ENCODE data around the gene EIF2B4. TPM values are rescaled to one million over a fixed set of nuclear protein-coding genes. Genes with fewer than 3 reads are reported as not detected.

EIF2B4 gene
- total RNA-seq, 1 experiment from 2014 or later = 67.2 TPM

DNA sequence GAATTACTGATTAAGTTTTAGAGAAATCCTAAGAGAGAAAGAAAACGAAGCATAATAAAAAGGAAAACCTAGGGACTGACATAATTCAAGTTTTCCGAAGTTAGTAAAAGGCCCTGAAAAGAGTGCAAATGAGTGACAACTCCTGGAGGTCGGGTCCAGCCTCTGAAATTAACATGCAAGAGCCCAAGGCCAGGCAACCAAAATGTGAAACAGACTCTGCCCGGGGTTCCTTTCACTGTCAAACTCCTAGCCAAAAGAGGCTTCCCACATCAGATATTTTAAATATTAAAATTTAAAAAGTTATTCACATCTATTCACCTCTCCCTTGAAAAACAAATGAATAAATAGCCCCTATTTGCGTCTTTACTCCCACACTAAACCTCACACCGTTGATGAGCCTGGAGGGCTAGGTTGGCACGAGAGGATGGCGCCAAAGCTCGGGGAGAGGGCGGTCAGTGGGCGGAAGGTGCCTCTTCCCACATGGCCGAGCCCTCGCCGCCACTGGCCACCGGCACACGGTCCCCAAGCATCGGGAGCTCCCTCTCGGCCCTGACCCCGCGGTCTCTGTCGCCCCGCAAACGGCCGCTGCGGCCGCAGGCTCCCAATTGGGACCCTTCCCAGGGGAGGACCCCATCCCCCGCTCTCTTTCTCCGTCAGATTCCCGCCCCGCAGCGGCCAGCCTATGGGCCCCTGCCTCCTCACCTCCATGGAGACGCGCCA lies 38.6 kb upstream of the EIF2B4 start:
- Histone ChIP-seq H3K9ac (ENCODE audit: extremely low read depth, insufficient read length, low read length) (peak overlapping the region; percentile 86), H3K27me3 (ENCODE audit: insufficient read depth, low read length) (no peaks in the 10 kb centered on the region), H3K56ac (ENCODE audit: insufficient read length, low read depth, low read length) (no peak overlapping the region), H2AFZ (ENCODE audit: low read length) (no peak overlapping the region), H3K14ac (ENCODE audit: insufficient read depth, low read length) (peak overlapping the region; percentile 49), H2BK5ac (ENCODE audit: insufficient read length, low read length) (no peak overlapping the region), H4K91ac (ENCODE audit: insufficient read length, low read depth, low read length) (no peak overlapping the region), H3K4ac (ENCODE audit: low read depth, low read length) (no peak overlapping the region), H4K8ac (replicated peaks; ENCODE audit: insufficient read length, low read depth, low read length) (no peak overlapping the region), H3K4me1 (ENCODE audit: insufficient read depth, low read length) (no peaks in the 10 kb centered on the region), H3K79me1 (ENCODE audit: insufficient read depth, low read depth, low read length, poor library complexity, severe bottlenecking) (peaks cover 3% of the 10 kb centered on the region), H2AK5ac (ENCODE audit: insufficient read length, low read length) (no peak overlapping the region), H3K18ac (ENCODE audit: insufficient read length, low read depth, low read length) (no peak overlapping the region), H3K23me2 (ENCODE audit: insufficient read length, low read depth, low read length, poor library complexity, severe bottlenecking) (peaks cover 9% of the 10 kb centered on the region), H3K4me2 (ENCODE audit: insufficient read depth, insufficient read length, low read length) (peak overlapping the region; percentile 74), H2BK120ac (ENCODE audit: low read depth, low read length, poor library complexity, severe bottlenecking) (no peak overlapping the region), H3T11ph (ENCODE audit: low read length) (no peak overlapping the region), H4K20me1 (ENCODE audit: control insufficient read depth, insufficient read depth, insufficient read length) (no peaks in the 10 kb centered on the region), H3K27ac (ENCODE audit: insufficient read length, low read depth, low read length) (no peak overlapping the region), H2BK15ac (ENCODE audit: low read depth, low read length) (no peak overlapping the region), H3K79me2 (ENCODE audit: insufficient read depth, low read length) (peaks cover 34% of the 10 kb centered on the region; the same call in 1 of the 2 replicates), H2BK20ac (ENCODE audit: low read depth, low read length, poor library complexity, severe bottlenecking) (no peak overlapping the region), H3K9me3 (ENCODE audit: control insufficient read depth, low read depth, low read length) (no peaks in the 10 kb centered on the region), H3K23ac (ENCODE audit: insufficient read length, low read depth, low read length) (no peak overlapping the region), H4K5ac (ENCODE audit: insufficient read length, low read depth, low read length) (no peak overlapping the region), H2BK12ac (ENCODE audit: insufficient read length, low read depth, low read length) (no peak overlapping the region)
- no peak for DNase-seq
- TF ChIP-seq, protein P1, sequence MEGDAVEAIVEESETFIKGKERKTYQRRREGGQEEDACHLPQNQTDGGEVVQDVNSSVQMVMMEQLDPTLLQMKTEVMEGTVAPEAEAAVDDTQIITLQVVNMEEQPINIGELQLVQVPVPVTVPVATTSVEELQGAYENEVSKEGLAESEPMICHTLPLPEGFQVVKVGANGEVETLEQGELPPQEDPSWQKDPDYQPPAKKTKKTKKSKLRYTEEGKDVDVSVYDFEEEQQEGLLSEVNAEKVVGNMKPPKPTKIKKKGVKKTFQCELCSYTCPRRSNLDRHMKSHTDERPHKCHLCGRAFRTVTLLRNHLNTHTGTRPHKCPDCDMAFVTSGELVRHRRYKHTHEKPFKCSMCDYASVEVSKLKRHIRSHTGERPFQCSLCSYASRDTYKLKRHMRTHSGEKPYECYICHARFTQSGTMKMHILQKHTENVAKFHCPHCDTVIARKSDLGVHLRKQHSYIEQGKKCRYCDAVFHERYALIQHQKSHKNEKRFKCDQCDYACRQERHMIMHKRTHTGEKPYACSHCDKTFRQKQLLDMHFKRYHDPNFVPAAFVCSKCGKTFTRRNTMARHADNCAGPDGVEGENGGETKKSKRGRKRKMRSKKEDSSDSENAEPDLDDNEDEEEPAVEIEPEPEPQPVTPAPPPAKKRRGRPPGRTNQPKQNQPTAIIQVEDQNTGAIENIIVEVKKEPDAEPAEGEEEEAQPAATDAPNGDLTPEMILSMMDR (conservative IDR thresholded peaks at IDR 0.05) = no peak
- H3K27me3 Mint-ChIP-seq (ENCODE audit: low read depth) = no peaks in the 10 kb centered on the region; the same call in 1 of the 2 replicates
- peaks cover 4 to 28% (median 20%) of the 10 kb centered on the region in 3 experiments; a peak in 6 of 7 replicates for H3K36me3 Mint-ChIP-seq (ENCODE audit: insufficient read depth in 1 of 3, low read depth in 3 of 3)
- H3K4me1 Mint-ChIP-seq = peaks cover 18 to 20% of the 10 kb centered on the region in 2 experiments
- peak overlapping the region; percentile 61 to 93 (median 87); a peak in 4 of 7 replicates for H3K27ac Mint-ChIP-seq
- peak overlapping the region; percentile 89 to 93 for H3K4me3 Mint-ChIP-seq
- H3K9me3 Mint-ChIP-seq = peaks cover 4 to 11% of the 10 kb centered on the region in 2 experiments; a peak in 2 of 5 replicates
- no CpG with 5 or more reads among the region's 33 CpGs for WGBS (ENCODE audit: extremely low coverage, insufficient read length, low lambda C conversion rate)
